Measurements from ENCODE around the gene MTMR2. TPM values are rescaled to one million over a fixed set of nuclear protein-coding genes. Genes with fewer than 3 reads are reported as not detected.

The MTMR2 gene
- total and polyA plus RNA-seq, 10 of the 15 experiments (the other 5 are each of a cell fraction or from before 2014, with no cell fraction given): 7.6 to 46.6 (median 22.5) TPM

GRCh38 chr11:95911369-95911759, 12.5 kb downstream of the MTMR2 start (continued):
- no peak for TF ChIP-seq ZBTB40 (IDR thresholded peaks at IDR 0.05; ENCODE audit: borderline replicate concordance)
- no peak for TF ChIP-seq ZZZ3 (IDR thresholded peaks at IDR 0.05; ENCODE audit: control insufficient read depth, insufficient read length, low read depth)

GRCh38 chr11:95910638-95911368, 13.1 kb downstream of the MTMR2 start:
- H3K36me3 ChIP-seq (ENCODE audit: control insufficient read depth in 2 of 2, insufficient read depth in 2 of 2, low read length in 1 of 2): no peaks in the 10 kb centered on the region
- intact Hi-C loops (cut with micrococcal nuclease; ENCODE audit: unreplicated experiment) (no loop called here), in situ Hi-C loops (cut with MboI) (no loop called here)
- H3K9ac ChIP-seq (ENCODE audit: control insufficient read depth, insufficient read depth, low read length): no peak overlapping the region
- H3K9me3 ChIP-seq (replicated peaks; ENCODE audit: control insufficient read depth, insufficient read depth, low read length): no peaks in the 10 kb centered on the region
- BruUV-seq (replicated peaks): no TSS peak
- H3K27me3 ChIP-seq (replicated peaks in 1 of 2; ENCODE audit: control insufficient read depth in 2 of 2, insufficient read depth in 2 of 2, low read length in 1 of 2): no peaks in the 10 kb centered on the region
- ChIA-PET RAD21 (ENCODE audit: unreplicated experiment) (no interaction called here), CTCF (interaction anchor here (0.6 to 1.0 kb wide), 2 partner anchors 14 to 429 kb away, joined by 3 read pairs; no protein-coding TSS in a partner anchor), SMC1A (ENCODE audit: uncharacterized antibody, unreplicated experiment) (no interaction called here), POLR2A (no interaction called here)
- H4K20me1 ChIP-seq (ENCODE audit: control insufficient read depth, insufficient read depth): no peaks in the 10 kb centered on the region
- H3K4me3 ChIP-seq: no peak overlapping the region
- H3K79me2 ChIP-seq (ENCODE audit: control insufficient read depth, insufficient read depth, low read length): no peaks in the 10 kb centered on the region; the same call in none of the 2 replicates
- no peak overlapping the region for H3K27ac ChIP-seq (ENCODE audit: control insufficient read depth, insufficient read depth)
- DNase-seq (ENCODE audit: low read depth, low spot score) (no peak), FAIRE-seq (no peak), ATAC-seq (no peak)
- no peak overlapping the region for H2AFZ ChIP-seq (ENCODE audit: control insufficient read depth, low read depth, low read length)
- H3K4me2 ChIP-seq (ENCODE audit: control insufficient read depth, insufficient read depth): no peak overlapping the region
- no peaks in the 10 kb centered on the region for H3K4me1 ChIP-seq (ENCODE audit: control insufficient read depth, insufficient read depth, low read length)
- 73% methylated on average over 4 of the region's 4 CpGs for WGBS (ENCODE audit: insufficient coverage, insufficient replicate concordance, low lambda C conversion rate, missing lambda C conversion rate)
- no peak for TF ChIP-seq IRF3 (IDR thresholded peaks at IDR 0.05)
- no peak for TF ChIP-seq POU2F2 (IDR thresholded peaks at IDR 0.05; ENCODE audit: borderline replicate concordance, low read depth, low read length)
- no peak for TF ChIP-seq ASH2L (IDR thresholded peaks at IDR 0.05; ENCODE audit: borderline replicate concordance, low read depth)
- TF ChIP-seq NKRF (conservative IDR thresholded peaks at IDR 0.05): no peak
- TF ChIP-seq CUX1 (IDR thresholded peaks at IDR 0.05; ENCODE audit: insufficient replicate concordance, low read depth, low read length): no peak
